SKM-1 treated with dmso at 0.1 percent for 144 hours (cell line): ENCODE measurements around the gene LRG1.

Experiments used
- DNase-seq: peaks from one replicate; lab custom pipeline; 2025; ENCODE audit not compliant: unreplicated experiment; lab: John Stamatoyannopoulos, UW

LRG1 gene

DNA sequence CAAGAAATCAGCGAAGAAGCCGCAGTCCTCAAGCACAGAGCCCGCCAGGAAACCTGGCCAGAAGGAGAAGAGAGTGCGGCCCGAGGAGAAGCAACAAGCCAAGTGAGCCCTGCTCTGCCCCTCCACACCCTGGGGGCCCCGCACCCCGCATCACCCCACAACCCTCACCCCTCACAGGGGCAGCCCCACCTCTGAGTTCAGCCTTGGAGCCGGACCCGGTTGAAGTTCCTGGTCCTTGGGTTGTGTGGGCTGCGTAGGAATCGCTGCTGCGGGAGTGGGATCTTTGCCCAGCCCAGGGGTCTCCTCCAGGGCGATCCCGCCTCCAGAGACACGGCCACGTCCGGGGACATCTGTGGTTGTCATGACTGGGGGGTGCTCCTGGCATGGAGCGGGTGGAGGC is 43.5 kb downstream of the LRG1 start:
- no peak for DNase-seq

DNA sequence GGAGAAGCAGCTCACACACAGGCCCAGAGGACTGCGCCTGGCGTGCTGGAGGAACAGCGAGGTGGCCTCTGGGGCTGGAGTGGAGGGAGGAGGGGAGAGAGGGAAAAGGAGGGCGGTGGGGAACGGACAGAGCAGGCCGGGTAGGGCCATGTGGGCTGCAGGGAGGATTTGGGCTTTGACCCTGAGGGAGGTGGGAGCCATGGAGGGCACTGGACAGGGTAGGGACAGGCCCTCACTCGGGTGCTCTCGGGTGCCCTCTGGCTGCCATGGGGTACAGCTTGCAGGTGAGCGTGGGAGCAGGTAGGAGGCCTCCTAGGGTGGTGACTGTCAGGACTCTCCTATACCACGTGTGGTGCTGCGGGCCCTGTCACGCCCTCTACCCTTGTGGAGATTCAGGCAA is 44.4 kb downstream of the LRG1 start:
- DNase-seq = no peak

DNA sequence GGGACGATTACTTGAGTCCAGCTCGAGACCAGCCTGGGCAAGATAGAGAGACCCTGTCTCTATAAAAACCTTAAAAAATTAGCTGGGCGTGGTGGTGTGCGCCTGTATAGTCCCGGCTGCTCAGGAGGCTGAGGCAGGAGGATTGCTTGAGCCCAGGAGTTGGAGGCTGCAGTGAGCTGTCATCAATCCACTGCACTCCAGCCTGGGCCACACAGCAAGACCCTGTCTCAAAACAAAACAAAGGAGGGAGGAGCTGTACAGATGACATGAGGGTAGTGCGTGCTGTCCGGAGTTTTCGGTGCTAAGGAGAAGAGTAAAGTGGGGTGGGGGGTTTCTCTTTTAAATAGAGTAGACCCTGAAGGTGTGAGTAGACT is 45.2 kb downstream of the LRG1 start:
- DNase-seq = no peak

- DNase-seq = no peak
Observed at GRCh38 chr19:4493929-4494690, 45.7 kb downstream of the LRG1 start.

- DNase-seq = no peak
Observed at GRCh38 chr19:4493104-4493928, 46.5 kb downstream of the LRG1 start.

DNA sequence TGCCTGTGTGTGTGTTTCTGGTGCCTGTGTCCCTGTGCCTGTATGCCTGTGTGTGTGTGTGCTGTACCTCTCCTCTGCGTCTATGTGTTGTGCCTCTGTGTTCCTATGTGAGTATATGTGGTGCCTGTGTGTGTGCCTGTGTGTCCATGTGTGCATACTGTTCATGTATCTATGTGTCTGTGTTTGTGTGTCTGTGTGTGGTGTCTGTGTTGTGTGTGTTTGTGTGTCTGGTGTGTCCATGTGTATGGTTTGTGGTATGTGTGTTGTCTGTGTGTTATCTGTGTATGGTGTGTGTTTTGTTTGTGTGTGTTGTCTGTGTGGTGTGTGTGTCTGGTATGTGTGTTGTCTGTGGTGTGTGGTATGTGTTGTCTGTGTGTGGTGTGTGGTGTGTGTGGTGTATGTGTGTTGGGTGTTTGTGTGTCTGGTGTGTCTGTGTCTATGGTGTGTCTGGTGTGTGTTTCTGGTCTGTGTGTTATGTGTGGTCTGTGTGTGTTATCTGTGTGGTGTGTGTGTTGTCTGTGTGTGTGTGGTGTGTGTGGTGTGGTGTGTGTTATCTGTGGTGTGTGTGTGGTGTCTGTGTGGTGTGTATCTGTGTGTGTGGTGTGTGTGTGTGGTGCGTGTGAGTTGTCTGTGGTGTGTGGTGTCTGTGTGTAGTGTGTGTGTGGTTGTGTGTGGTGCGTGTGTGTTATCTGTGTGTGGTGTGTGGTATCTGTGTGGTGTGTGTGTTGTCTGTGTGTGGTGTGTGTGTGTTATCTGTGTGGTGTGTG is 47.3 kb downstream of the LRG1 start:
- no peak for DNase-seq

DNA sequence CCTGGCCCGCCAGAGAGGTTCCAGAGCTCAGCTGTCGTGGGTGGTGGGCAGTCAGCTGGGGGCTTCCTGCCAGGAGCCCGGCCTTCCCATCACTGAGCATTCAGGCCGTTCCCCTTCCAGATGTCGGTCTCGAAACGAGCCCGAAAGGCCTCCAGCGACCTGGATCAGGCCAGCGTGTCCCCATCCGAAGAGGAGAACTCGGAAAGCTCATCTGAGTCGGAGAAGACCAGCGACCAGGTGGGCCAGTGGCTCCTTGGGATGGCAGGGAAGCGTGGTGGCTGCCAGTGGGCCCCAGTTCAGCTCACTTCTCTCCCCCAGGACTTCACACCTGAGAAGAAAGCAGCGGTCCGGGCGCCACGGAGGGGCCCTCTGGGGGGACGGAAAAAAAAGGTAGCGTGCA is 48.4 kb downstream of the LRG1 start:
- DNase-seq = no peak

- DNase-seq = no peak
Observed at GRCh38 chr19:4488496-4488895, 51.3 kb downstream of the LRG1 start.

DNA sequence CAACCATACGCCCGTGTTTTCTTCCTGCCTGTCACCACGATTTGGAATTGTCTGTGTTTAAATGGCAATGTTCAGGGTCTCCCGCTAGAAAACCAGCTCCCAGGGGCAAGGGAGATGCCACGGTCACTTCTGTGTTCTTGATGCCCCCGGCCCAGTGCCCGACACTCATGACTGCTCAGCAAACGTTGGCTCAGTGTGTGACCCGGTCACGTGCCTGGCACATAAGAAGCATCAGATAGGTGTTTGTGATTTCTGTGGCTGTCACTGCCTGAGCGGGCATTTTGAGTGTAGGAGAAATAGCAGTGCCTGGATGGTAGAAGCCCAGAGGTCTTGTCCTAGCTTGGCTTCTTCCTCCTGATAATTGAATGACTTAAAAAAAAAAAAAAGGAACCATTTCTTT is 52.3 kb downstream of the LRG1 start:
- no peak for DNase-seq
